ENCODE data around the gene LY6G5B.

GRCh38 chr6:31702405-31702818 is 32.6 kb downstream of the LY6G5B start:
- TF ChIP-seq CTCF (IDR thresholded peaks at IDR 0.05; ENCODE audit: low read depth, low read length) (no peak), EZH2phosphoT487 (IDR thresholded peaks at IDR 0.05; ENCODE audit: low read depth) (no peak)

Data from OCI-LY3 (cell line).